ENCODE measurements around the gene SPTLC2. TPM values are rescaled to one million over a fixed set of nuclear protein-coding genes. Genes with fewer than 3 reads are reported as not detected.

Gene SPTLC2
- total RNA-seq, 2 donors from 2014 or later = 4.9 to 11.7 TPM

GRCh38 chr14:77623201-77623600 is 6.8 kb upstream of the SPTLC2 start:
- no peaks in the 10 kb centered on the region for H3K27me3 ChIP-seq
- ATAC-seq (no peak), DNase-seq (no peak)
- H3K4me1 ChIP-seq = no peaks in the 10 kb centered on the region
- no peaks in the 10 kb centered on the region for H3K36me3 ChIP-seq (replicated peaks in 1 of 2; ENCODE audit: insufficient read depth in 1 of 2, low read depth in 2 of 2)
- 70 to 73% methylated on average over 1 of the region's 1 CpG for WGBS, 2 donors
- H3K4me3 ChIP-seq = no peak overlapping the region
- intact Hi-C loops (cut with DNase I) = no loop called here
- no peaks in the 10 kb centered on the region for H3K9me3 ChIP-seq
- no peak for TF ChIP-seq CTCF (IDR thresholded peaks at IDR 0.05)
- no peak for TF ChIP-seq POLR2A (IDR thresholded peaks at IDR 0.05)
- H3K27ac ChIP-seq = no peak overlapping the region

DNA sequence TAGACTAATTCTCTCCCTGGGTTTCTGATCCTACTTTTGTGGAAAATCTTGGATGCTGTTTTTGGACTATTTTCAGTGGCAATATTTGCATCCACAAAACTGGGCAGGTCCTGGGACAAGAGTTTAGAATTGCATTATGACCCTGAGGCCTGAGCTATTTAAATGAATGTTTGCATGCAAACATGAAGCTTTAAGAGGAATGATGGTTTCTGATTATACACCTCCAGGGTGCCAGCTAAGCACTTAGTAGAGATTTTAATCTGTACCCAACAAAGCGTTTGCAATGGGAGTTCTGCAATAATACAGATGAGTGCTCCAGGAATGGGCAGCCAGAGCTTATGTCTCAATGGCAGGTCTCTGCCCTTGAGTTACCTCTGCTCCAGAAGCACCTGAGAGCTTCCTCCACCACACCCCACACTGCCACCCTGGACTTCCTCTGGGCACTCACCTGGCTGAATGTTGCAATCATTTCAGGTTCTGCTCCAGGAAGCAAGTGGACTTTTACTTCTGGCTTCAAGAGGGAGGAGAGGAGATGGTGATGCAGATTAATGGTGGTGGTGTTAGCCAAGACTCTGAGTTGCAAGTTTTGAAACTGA is 6.0 kb upstream of the SPTLC2 start:
- no peak for TF ChIP-seq POLR2A (IDR thresholded peaks at IDR 0.05)
- no peak for TF ChIP-seq CTCF (IDR thresholded peaks at IDR 0.05)
- 20 to 50% methylated on average over 1 of the region's 1 CpG for whole genome bisulfite sequencing, 2 donors
- intact Hi-C loops (cut with DNase I) = no loop called here
- no peaks in the 10 kb centered on the region for H3K4me1 ChIP-seq
- no peaks in the 10 kb centered on the region for H3K36me3 ChIP-seq (replicated peaks in 1 of 2; ENCODE audit: insufficient read depth in 1 of 2, low read depth in 2 of 2)
- peak in 2 of 4 donors; percentile 27 to 33 for DNase-seq
- H3K4me3 ChIP-seq = no peak overlapping the region
- no peaks in the 10 kb centered on the region for H3K27me3 ChIP-seq
- peak; percentile 66 for ATAC-seq
- no peaks in the 10 kb centered on the region for H3K9me3 ChIP-seq
- H3K27ac ChIP-seq = no peak overlapping the region

DNA sequence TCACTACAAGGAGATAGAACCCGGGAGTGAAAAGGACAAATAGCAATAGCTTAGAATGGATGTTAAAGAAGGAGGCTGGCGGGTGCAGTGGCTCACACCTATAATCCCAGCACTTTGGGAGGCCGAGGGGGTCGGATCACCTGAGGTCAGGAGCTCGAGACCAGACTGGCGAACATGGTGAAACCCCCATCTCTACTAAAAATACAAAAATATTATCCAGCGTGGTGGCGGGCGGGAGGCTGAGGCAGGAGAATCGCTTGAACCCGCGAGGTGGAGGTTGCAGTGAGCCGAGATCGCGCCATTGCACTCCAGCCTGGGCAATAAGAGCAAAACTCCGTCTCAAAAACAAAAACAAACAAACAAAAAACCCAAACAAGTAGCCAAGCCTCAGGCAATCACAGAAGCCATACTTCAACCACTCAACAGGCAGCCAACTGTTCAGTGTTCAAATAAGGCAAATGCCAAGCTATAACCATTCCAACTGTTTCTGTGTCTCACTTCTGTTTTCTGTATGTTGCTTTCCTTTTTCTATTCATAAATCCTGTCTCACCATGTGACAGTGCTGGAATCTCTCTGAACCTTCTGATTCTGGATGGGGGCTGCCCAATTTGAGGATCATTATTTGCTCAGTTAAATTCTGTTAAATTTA is 3.9 kb upstream of the SPTLC2 start:
- Histone ChIP-seq H3K36me3 (replicated peaks in 1 of 2; ENCODE audit: insufficient read depth in 1 of 2, low read depth in 2 of 2) (no peaks in the 10 kb centered on the region), H3K9me3 (no peaks in the 10 kb centered on the region), H3K4me1 (peaks cover 9% of the 10 kb centered on the region), H3K27me3 (no peaks in the 10 kb centered on the region), H3K27ac (no peak overlapping the region), H3K4me3 (no peak overlapping the region)
- DNase-seq (no peak), ATAC-seq (no peak)
- WGBS, 2 donors = 82 to 89% methylated on average over 16 of the region's 16 CpGs
- intact Hi-C loops (cut with DNase I) = no loop called here
- TF ChIP-seq CTCF (IDR thresholded peaks at IDR 0.05) (no peak), POLR2A (IDR thresholded peaks at IDR 0.05) (no peak)

GRCh38 chr14:77618381-77618970 is 2.0 kb upstream of the SPTLC2 start:
- Histone ChIP-seq H3K4me3 (no peak overlapping the region), H3K4me1 (peaks cover 14% of the 10 kb centered on the region), H3K27ac (no peak overlapping the region), H3K9me3 (no peaks in the 10 kb centered on the region), H3K36me3 (replicated peaks in 1 of 2; ENCODE audit: insufficient read depth in 1 of 2, low read depth in 2 of 2) (no peaks in the 10 kb centered on the region), H3K27me3 (no peaks in the 10 kb centered on the region)
- ATAC-seq = no peak
- WGBS, 2 donors = 84 to 86% methylated on average over 6 of the region's 6 CpGs
- no peak for DNase-seq
- TF ChIP-seq POLR2A (IDR thresholded peaks at IDR 0.05) (no peak), CTCF (IDR thresholded peaks at IDR 0.05) (no peak)
- intact Hi-C loops (cut with DNase I) = no loop called here

Measured in body of pancreas (tissue), 4 donors.